HepG2 (cell line): ENCODE results near the gene UNC13D. TPM values are rescaled to one million over a fixed set of nuclear protein-coding genes. Genes with fewer than 3 reads are reported as not detected.

Source experiments
- BHLHE40 ChIP-seq: IDR thresholded peaks from 2 replicates; pipeline ENCODE4 v1.6.1; 2011; ENCODE audit warnings: low read length, improper control_type of control experiment
- BRCA1 ChIP-seq: sonication (generic); formaldehyde crosslinking; IDR thresholded peaks from 2 replicates; pipeline ENCODE4 v1.4.0; 2020; ENCODE audit warnings: missing genetic modification reagents
- ELF4 ChIP-seq: sonication (generic); formaldehyde crosslinking; IDR thresholded peaks from 2 replicates; pipeline ENCODE4 v1.5.0; 2020; ENCODE audit warnings: missing genetic modification reagents, mild to moderate bottlenecking, moderate library complexity, borderline replicate concordance
- HDAC6 ChIP-seq: fragments of 200-600 bp; sonication (generic); IDR thresholded peaks from 2 replicates; pipeline ENCODE4 v1.7.0; 2017; ENCODE audit warnings: mild to moderate bottlenecking, antibody characterized with exemption, low read length, low read depth
- HIVEP1 ChIP-seq: sonication (generic); formaldehyde crosslinking; IDR thresholded peaks from 2 replicates; pipeline ENCODE4 v1.4.0; 2020; ENCODE audit warnings: mild to moderate bottlenecking, missing genetic modification reagents
- ISX ChIP-seq: sonication (generic); formaldehyde crosslinking; conservative IDR thresholded peaks from 2 replicates; pipeline ENCODE4 v1.5.0; 2020; ENCODE audit warnings: missing genetic modification reagents
- KAT7 ChIP-seq: IDR thresholded peaks from 2 replicates; pipeline ENCODE4 v1.6.1; 2018; ENCODE audit warnings: borderline replicate concordance, missing compliant biosample characterization
- PRPF4 ChIP-seq: fragments of 200-400 bp; formaldehyde crosslinking; IDR thresholded peaks from 2 replicates; pipeline ENCODE4 v1.6.1; 2016; ENCODE audit warnings: low read length, low read depth; ENCODE audit not compliant: poor library complexity, severe bottlenecking
- RFX5 ChIP-seq: IDR thresholded peaks from 2 replicates; pipeline ENCODE4 v1.6.1; 2011; ENCODE audit warnings: low read depth, low read length, improper control_type of control experiment
- SNRNP70 ChIP-seq: fragments of 200-400 bp; formaldehyde crosslinking; IDR thresholded peaks from 2 replicates; pipeline ENCODE4 v1.6.1; 2017; ENCODE audit warnings: mild to moderate bottlenecking, low read depth, low read length, moderate library complexity
- TEAD3 ChIP-seq: optimal IDR thresholded peaks from 2 replicates; pipeline ENCODE3; 2016; ENCODE audit warnings: borderline replicate concordance
- THAP11 ChIP-seq: IDR thresholded peaks from 2 replicates; pipeline ENCODE4 v1.6.1; 2016; ENCODE audit warnings: missing biosample characterization, missing genetic modification reagents
- ZBTB20 ChIP-seq: sonication (generic); formaldehyde crosslinking; IDR thresholded peaks from 2 replicates; pipeline ENCODE4 v1.8.1; 2023; ENCODE audit warnings: missing genetic modification reagents, low read depth, mild to moderate bottlenecking, borderline replicate concordance
- ZFAT ChIP-seq: sonication (generic); formaldehyde crosslinking; conservative IDR thresholded peaks from 2 replicates; pipeline ENCODE4 v1.8.1; 2023; ENCODE audit warnings: missing genetic modification reagents, inconsistent platforms
- ZFYVE20 ChIP-seq: sonication (generic); formaldehyde crosslinking; IDR thresholded peaks from 2 replicates; pipeline ENCODE4 v1.8.0; 2023; ENCODE audit warnings: low read depth, mild to moderate bottlenecking, moderate library complexity, missing genetic modification reagents, borderline replicate concordance
- ZNF124 ChIP-seq: sonication (generic); formaldehyde crosslinking; IDR thresholded peaks from 2 replicates; pipeline ENCODE4 v1.4.0; 2020; ENCODE audit warnings: missing genetic modification reagents
- ZNF431 ChIP-seq: sonication (generic); formaldehyde crosslinking; IDR thresholded peaks from 2 replicates; pipeline ENCODE4 v1.9.0; 2022; ENCODE audit warnings: missing genetic modification reagents, low read depth, mild to moderate bottlenecking, borderline replicate concordance
- ZNF569 ChIP-seq: sonication (generic); formaldehyde crosslinking; IDR thresholded peaks from 2 replicates; pipeline ENCODE4 v1.5.0; 2020; ENCODE audit warnings: mild to moderate bottlenecking, missing genetic modification reagents, moderate library complexity, borderline replicate concordance
- ZNF770 ChIP-seq: sonication (generic); formaldehyde crosslinking; IDR thresholded peaks from 2 replicates; pipeline ENCODE4 v1.5.0; 2020; ENCODE audit warnings: mild to moderate bottlenecking, missing genetic modification reagents
- ZNF788 ChIP-seq: sonication (generic); formaldehyde crosslinking; IDR thresholded peaks from 2 replicates; pipeline ENCODE4 v1.5.0; 2020; ENCODE audit warnings: mild to moderate bottlenecking, missing genetic modification reagents, borderline replicate concordance
- polyA plus RNA-seq, 8 experiments: library from polyadenylated mRNA; depleted of rRNA in 3 of 8; stranded (reverse) in 7 of 8; unstranded in 1 of 8; fragments of >200 nt; fragmentation: Illumina TruSeq in 4 of 8; extraction: Trizol in 4 of 8; gene quantifications; 2 replicates each; pipeline versions ENCODE4 v1.2.1 to v1.2.3, GENCODE V29; 2011 to 2016; ENCODE audit warnings: low read depth in 4 of 8, missing spikeins in 1 of 8, mixed read lengths in 1 of 8; ENCODE audit not compliant: insufficient read depth in 1 of 8
- total RNA-seq, 5 experiments: library from RNA; depleted of rRNA; stranded (reverse); fragments of >200 nt; fragmentation: Illumina TruSeq; extraction: Trizol; gene quantifications; 2 replicates each; pipeline ENCODE4 v1.2.3, GENCODE V29; 2016; ENCODE audit warnings: low read depth in 1 of 5
- TF ChIP-seq, protein P1 (sequence below): IDR thresholded peaks from 2 replicates; pipeline ENCODE4 v1.6.1; 2016; ENCODE audit warnings: low read depth, missing genetic modification reagents, missing compliant biosample characterization
- TF ChIP-seq, protein P2 (sequence below): sonication (generic); formaldehyde crosslinking; IDR thresholded peaks from 2 replicates; pipeline ENCODE4 v1.9.0; 2021; ENCODE audit warnings: missing genetic modification reagents, borderline replicate concordance

UNC13D gene
- total and polyA plus RNA-seq, 2 of the 13 experiments (the other 11 are each of a cell fraction or from before 2014, with no cell fraction given) = 29.7 to 42.7 TPM

DNA sequence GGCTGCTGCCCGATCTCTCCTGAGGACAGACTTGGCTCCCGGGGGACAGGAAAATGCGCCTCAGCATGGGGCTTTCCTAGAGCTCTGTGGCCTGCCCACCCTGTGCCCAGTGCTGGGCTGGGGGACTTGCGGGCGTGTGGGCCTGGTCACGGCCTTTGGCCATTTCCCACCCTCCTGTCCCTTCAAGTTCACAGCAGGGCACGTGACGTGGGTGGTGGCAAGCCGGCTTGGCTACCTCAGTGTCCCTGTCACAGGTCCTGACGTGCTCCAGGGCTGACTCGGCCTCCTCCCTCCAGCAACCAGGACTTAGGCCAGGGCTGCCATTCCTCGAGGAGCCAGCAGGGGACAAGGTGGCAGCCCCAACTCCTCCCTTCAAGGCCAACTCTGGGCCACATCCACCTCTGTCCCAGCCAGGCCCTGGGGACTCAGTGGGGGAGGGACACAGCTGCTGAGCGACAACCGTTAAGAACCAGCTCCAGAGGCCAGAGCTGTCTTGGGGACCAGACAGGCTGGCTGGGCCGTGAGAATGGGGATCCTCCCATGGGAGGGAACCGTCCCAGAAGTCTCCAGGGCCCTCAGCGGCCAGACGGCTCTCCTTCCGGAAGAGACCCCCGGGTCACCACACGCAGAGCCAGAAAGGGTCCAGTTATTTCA lies 981 bp upstream of the UNC13D start (continued):
- TF ChIP-seq ZNF770 (CRISPR knock-in tag) (no peak), ZFYVE20 (CRISPR knock-in tag) (no peak), ELF4 (CRISPR knock-in tag) (no peak), BHLHE40 (peak; percentile 76), HDAC6 (no peak), ZNF788 (CRISPR knock-in tag) (peak; percentile 46), HIVEP1 (CRISPR knock-in tag) (no peak), ZNF431 (no peak), RFX5 (no peak), ZNF124 (CRISPR knock-in tag) (no peak), KAT7 (CRISPR knock-in tag) (peak; percentile 90; the same call in 1 of the 2 replicates), SNRNP70 (no peak), BRCA1 (no peak), ZFAT (CRISPR knock-in tag) (no peak), TEAD3 (CRISPR knock-in tag) (peak; percentile 23), THAP11 (CRISPR knock-in tag) (peak; percentile 52; the same call in 1 of the 2 replicates), PRPF4 (no peak), ZBTB20 (CRISPR knock-in tag) (peak; percentile 92), ZNF569 (no peak), ISX (CRISPR knock-in tag) (no peak)
- TF ChIP-seq, protein P1, sequence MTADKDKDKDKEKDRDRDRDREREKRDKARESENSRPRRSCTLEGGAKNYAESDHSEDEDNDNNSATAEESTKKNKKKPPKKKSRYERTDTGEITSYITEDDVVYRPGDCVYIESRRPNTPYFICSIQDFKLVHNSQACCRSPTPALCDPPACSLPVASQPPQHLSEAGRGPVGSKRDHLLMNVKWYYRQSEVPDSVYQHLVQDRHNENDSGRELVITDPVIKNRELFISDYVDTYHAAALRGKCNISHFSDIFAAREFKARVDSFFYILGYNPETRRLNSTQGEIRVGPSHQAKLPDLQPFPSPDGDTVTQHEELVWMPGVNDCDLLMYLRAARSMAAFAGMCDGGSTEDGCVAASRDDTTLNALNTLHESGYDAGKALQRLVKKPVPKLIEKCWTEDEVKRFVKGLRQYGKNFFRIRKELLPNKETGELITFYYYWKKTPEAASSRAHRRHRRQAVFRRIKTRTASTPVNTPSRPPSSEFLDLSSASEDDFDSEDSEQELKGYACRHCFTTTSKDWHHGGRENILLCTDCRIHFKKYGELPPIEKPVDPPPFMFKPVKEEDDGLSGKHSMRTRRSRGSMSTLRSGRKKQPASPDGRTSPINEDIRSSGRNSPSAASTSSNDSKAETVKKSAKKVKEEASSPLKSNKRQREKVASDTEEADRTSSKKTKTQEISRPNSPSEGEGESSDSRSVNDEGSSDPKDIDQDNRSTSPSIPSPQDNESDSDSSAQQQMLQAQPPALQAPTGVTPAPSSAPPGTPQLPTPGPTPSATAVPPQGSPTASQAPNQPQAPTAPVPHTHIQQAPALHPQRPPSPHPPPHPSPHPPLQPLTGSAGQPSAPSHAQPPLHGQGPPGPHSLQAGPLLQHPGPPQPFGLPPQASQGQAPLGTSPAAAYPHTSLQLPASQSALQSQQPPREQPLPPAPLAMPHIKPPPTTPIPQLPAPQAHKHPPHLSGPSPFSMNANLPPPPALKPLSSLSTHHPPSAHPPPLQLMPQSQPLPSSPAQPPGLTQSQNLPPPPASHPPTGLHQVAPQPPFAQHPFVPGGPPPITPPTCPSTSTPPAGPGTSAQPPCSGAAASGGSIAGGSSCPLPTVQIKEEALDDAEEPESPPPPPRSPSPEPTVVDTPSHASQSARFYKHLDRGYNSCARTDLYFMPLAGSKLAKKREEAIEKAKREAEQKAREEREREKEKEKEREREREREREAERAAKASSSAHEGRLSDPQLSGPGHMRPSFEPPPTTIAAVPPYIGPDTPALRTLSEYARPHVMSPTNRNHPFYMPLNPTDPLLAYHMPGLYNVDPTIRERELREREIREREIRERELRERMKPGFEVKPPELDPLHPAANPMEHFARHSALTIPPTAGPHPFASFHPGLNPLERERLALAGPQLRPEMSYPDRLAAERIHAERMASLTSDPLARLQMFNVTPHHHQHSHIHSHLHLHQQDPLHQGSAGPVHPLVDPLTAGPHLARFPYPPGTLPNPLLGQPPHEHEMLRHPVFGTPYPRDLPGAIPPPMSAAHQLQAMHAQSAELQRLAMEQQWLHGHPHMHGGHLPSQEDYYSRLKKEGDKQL (CRISPR knock-in tag) = peak; percentile 35; the same call in 1 of the 2 replicates
- TF ChIP-seq, protein P2, sequence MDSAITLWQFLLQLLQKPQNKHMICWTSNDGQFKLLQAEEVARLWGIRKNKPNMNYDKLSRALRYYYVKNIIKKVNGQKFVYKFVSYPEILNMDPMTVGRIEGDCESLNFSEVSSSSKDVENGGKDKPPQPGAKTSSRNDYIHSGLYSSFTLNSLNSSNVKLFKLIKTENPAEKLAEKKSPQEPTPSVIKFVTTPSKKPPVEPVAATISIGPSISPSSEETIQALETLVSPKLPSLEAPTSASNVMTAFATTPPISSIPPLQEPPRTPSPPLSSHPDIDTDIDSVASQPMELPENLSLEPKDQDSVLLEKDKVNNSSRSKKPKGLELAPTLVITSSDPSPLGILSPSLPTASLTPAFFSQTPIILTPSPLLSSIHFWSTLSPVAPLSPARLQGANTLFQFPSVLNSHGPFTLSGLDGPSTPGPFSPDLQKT = no peak
